HL-60 (cell line): ENCODE measurements around the gene DSCAML1.

Source experiments
- DNase-seq, 2 experiments: peaks; one replicate each; pipeline ENCODE4 v3.0.0-alpha.2; 2010 to 2020; ENCODE audit warnings: low read depth in 1 of 2, low spot score in 1 of 2
- H3K27ac ChIP-seq: fragments of 250-450 bp; sonication (Bioruptor Pico); replicated peaks from 2 replicates; pipeline ENCODE4 v1.5.1; 2020; ENCODE audit warnings: mild to moderate bottlenecking, moderate library complexity
- H3K27me3 ChIP-seq: fragments of 250-450 bp; sonication (Bioruptor Pico); 2 replicates; pipeline ENCODE4 v1.5.1; 2021; ENCODE audit warnings: mild to moderate bottlenecking, moderate library complexity; ENCODE audit not compliant: insufficient read depth, poor library complexity, severe bottlenecking
- H3K4me3 ChIP-seq: replicated peaks from 2 replicates; pipeline ENCODE4 v1.5.1; 2011; ENCODE audit warnings: mild to moderate bottlenecking, control low read depth, low read length; ENCODE audit not compliant: insufficient read depth
- CTCF ChIP-seq: IDR thresholded peaks from one replicate; pipeline ENCODE4 v1.5.1; 2011; ENCODE audit warnings: low read length, control low read depth, inconsistent platforms; ENCODE audit not compliant: insufficient read depth
- GABPA ChIP-seq: IDR thresholded peaks from 2 replicates; pipeline ENCODE4 v1.6.1; 2012; ENCODE audit warnings: low read depth
- POLR2AphosphoS5 ChIP-seq: IDR thresholded peaks from 2 replicates; pipeline ENCODE4 v1.6.1; 2012; ENCODE audit warnings: low read depth
- REST ChIP-seq: IDR thresholded peaks from 2 replicates; pipeline ENCODE4 v1.6.1; 2012; ENCODE audit warnings: low read depth; ENCODE audit not compliant: insufficient replicate concordance
- SPI1 ChIP-seq: IDR thresholded peaks from 2 replicates; pipeline ENCODE4 v1.6.1; 2012; ENCODE audit warnings: low read depth, mild to moderate bottlenecking, borderline replicate concordance

The DSCAML1 gene

GRCh38 chr11:117700551-117700950 is 96.5 kb downstream of the DSCAML1 start:
- Histone ChIP-seq H3K27me3 (peaks cover 7% of the 10 kb centered on the region), H3K27ac (no peak overlapping the region), H3K4me3 (no peak overlapping the region)
- no peak for TF ChIP-seq REST
- no peak for TF ChIP-seq GABPA
- no peak for TF ChIP-seq POLR2AphosphoS5
- no peak for TF ChIP-seq CTCF
- no peak for TF ChIP-seq SPI1
- no peak for DNase-seq

GRCh38 chr11:117697319-117697718 is 99.7 kb downstream of the DSCAML1 start:
- Histone ChIP-seq H3K27ac (no peak overlapping the region), H3K27me3 (peaks cover 6% of the 10 kb centered on the region), H3K4me3 (no peak overlapping the region)
- TF ChIP-seq POLR2AphosphoS5 (no peak), GABPA (no peak), CTCF (no peak), SPI1 (no peak), REST (no peak)
- no peak for DNase-seq

- H3K27ac ChIP-seq: no peak overlapping the region
- DNase-seq: no peak
- no peak for TF ChIP-seq REST
- TF ChIP-seq GABPA: no peak
- TF ChIP-seq POLR2AphosphoS5: no peak
- TF ChIP-seq CTCF: no peak
- no peak for TF ChIP-seq SPI1
- no peak overlapping the region for H3K4me3 ChIP-seq
- H3K27me3 ChIP-seq: peaks cover 6% of the 10 kb centered on the region
Measured at GRCh38 chr11:117696540-117696939, 100.5 kb downstream of the DSCAML1 start.
